Chondrocyte (in vitro differentiated cells): ENCODE results near the gene PRKACA. TPM values are rescaled to one million over a fixed set of nuclear protein-coding genes. Genes with fewer than 3 reads are reported as not detected.

Source experiments
- DNase-seq: peaks from one replicate; pipeline ENCODE4 v3.0.0; 2021; ENCODE audit warnings: mixed read lengths, low spot score
- H3K27ac Mint-ChIP-seq: one replicate; pipeline ENCODE4 v1.8.0; 2021; ENCODE audit warnings: mild to moderate bottlenecking, moderate library complexity, mixed read lengths; ENCODE audit not compliant: unreplicated experiment
- H3K27me3 Mint-ChIP-seq: 2 replicates; pipeline ENCODE4 v1.8.0; 2021; ENCODE audit warnings: low read depth, mixed read lengths
- H3K36me3 Mint-ChIP-seq: 2 replicates; pipeline ENCODE4 v1.8.0; 2021; ENCODE audit warnings: low read depth, mixed read lengths
- H3K4me1 Mint-ChIP-seq: 2 replicates; pipeline ENCODE4 v1.8.0; 2021; ENCODE audit warnings: low read depth, mild to moderate bottlenecking, mixed read lengths
- H3K4me3 Mint-ChIP-seq: one replicate; pipeline ENCODE4 v1.8.0; 2021; ENCODE audit warnings: mild to moderate bottlenecking, moderate library complexity, mixed read lengths; ENCODE audit not compliant: unreplicated experiment
- H3K9me3 Mint-ChIP-seq: 2 replicates; pipeline ENCODE4 v1.8.0; 2021; ENCODE audit warnings: low read depth, mixed read lengths
- CTCF ChIP-seq: fragments of 200-600 bp; sonication (generic); IDR thresholded peaks from 2 replicates; pipeline ENCODE4 v1.5.0; 2021; ENCODE audit warnings: antibody characterized with exemption, mild to moderate bottlenecking, moderate library complexity
- total RNA-seq: library from RNA; stranded (reverse); gene quantifications from 3 replicates; pipeline ENCODE4 v1.2.1, GENCODE V29; 2021

The PRKACA gene
- total RNA-seq, 1 donor from 2014 or later: 88.2 TPM

DNA sequence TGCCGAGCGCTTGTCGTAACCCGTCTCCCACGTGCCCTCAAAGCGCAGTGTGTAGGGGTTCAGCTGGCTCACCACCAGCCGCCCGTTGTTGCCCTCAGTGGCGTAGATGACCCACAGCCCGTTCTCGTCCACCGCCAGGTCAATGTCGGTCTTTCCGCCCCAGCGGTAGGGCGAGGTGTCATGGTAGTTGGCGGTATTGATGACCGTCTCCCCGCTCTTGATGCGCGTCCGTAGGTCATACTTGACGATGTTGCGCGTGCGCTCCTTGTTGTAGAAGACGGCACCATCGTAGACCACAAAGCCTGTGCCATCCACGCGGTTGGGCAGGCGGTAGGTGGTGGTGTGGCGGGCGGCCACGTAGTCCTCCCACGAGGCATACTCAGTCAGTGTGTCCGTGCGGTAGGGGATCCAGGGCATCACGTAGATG, 45.3 kb upstream of the PRKACA start:
- Mint-ChIP-seq H3K4me1 (no peaks in the 10 kb centered on the region), H3K4me3 (no peak overlapping the region), H3K27me3 (no peaks in the 10 kb centered on the region), H3K9me3 (no peaks in the 10 kb centered on the region), H3K36me3 (peaks cover 4% of the 10 kb centered on the region), H3K27ac (no peak overlapping the region)
- no peak for DNase-seq
- no peak for TF ChIP-seq CTCF

DNA sequence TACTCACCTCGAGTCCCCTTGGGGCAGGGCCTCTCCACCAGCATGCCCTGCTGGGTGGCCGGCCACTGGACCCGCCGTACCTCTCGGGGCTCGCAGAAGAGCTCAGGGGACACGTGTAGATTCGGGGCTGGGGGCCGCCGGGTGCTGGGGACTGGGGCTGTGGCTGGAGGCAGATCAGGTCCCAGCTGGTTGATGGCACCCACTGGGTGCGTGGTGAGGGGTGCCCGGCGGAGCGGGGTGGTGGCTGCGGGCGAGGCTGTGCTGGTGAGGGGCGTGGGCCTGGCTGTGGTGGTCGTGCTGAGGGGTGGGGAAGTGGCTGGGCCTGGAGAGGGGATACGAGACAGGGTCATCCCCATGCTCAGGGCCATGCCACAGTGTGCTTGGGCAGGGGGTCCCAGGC, 43.7 kb upstream of the PRKACA start:
- Mint-ChIP-seq H3K9me3 (no peaks in the 10 kb centered on the region), H3K4me3 (no peak overlapping the region), H3K27ac (no peak overlapping the region), H3K36me3 (peaks cover 9% of the 10 kb centered on the region), H3K27me3 (no peaks in the 10 kb centered on the region), H3K4me1 (no peaks in the 10 kb centered on the region)
- no peak for DNase-seq
- TF ChIP-seq CTCF: no peak

GRCh38 chr19:14160017-14160703, 42.6 kb upstream of the PRKACA start:
- no peak for DNase-seq
- Mint-ChIP-seq H3K27me3 (no peaks in the 10 kb centered on the region), H3K9me3 (no peaks in the 10 kb centered on the region), H3K4me1 (no peaks in the 10 kb centered on the region), H3K4me3 (no peak overlapping the region), H3K27ac (no peak overlapping the region), H3K36me3 (peaks cover 9% of the 10 kb centered on the region)
- no peak for TF ChIP-seq CTCF

DNA sequence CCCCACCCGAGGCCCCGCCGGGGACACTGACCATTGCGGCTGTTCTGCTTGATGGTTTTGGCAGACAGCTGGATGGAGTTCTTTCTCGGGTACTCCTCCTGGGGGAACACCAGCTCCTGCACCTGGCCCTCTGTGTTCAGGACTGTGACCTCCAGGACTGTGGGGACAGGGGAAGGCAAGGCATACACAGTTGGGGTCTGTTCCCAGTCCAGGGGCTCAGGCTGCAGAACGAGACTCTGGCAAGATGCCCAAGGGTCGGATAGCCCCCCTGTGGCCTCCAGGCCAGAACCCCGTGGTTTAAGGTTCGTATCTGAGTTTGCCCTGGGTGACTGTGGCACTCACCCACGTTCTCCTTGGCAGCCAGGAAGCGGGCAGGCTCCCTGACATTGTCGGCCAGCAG, 41.5 kb upstream of the PRKACA start:
- no peaks in the 10 kb centered on the region for H3K4me1 Mint-ChIP-seq
- TF ChIP-seq CTCF: no peak
- no peak overlapping the region for H3K27ac Mint-ChIP-seq
- DNase-seq: no peak
- no peak overlapping the region for H3K4me3 Mint-ChIP-seq
- no peaks in the 10 kb centered on the region for H3K9me3 Mint-ChIP-seq
- H3K36me3 Mint-ChIP-seq: peaks cover 9% of the 10 kb centered on the region
- H3K27me3 Mint-ChIP-seq: no peaks in the 10 kb centered on the region

GRCh38 chr19:14158276-14159023, 40.9 kb upstream of the PRKACA start:
- no peaks in the 10 kb centered on the region for H3K4me1 Mint-ChIP-seq
- H3K27me3 Mint-ChIP-seq: no peaks in the 10 kb centered on the region
- H3K27ac Mint-ChIP-seq: no peak overlapping the region
- DNase-seq: no peak
- no peak overlapping the region for H3K4me3 Mint-ChIP-seq
- peaks cover 9% of the 10 kb centered on the region for H3K36me3 Mint-ChIP-seq
- TF ChIP-seq CTCF: no peak
- no peaks in the 10 kb centered on the region for H3K9me3 Mint-ChIP-seq
